HUES64 (cell line): Measurements from ENCODE around the gene UVSSA.
"Not testable (repeated sequence)": the region's sequence is repeated elsewhere in the genome, so short reads cannot be mapped to it uniquely, and the experiment has no call there.

Experiments used
- H3K27ac ChIP-seq: 2 replicates; pipeline ENCODE4 v1.7.0; 2013; ENCODE audit warnings: low read depth, low read length, inconsistent platforms
- H3K27me3 ChIP-seq: 2 replicates; pipeline ENCODE4 v1.6.1; 2013; ENCODE audit warnings: mild to moderate bottlenecking, low read length; ENCODE audit not compliant: insufficient read depth
- H3K36me3 ChIP-seq: 2 replicates; pipeline ENCODE4 v1.6.1; 2013; ENCODE audit warnings: mild to moderate bottlenecking, low read length; ENCODE audit not compliant: insufficient read depth
- H3K4me1 ChIP-seq: 2 replicates; pipeline ENCODE4 v1.6.1; 2013; ENCODE audit warnings: mild to moderate bottlenecking, low read length, moderate library complexity; ENCODE audit not compliant: insufficient read depth
- H3K4me3 ChIP-seq: 2 replicates; pipeline ENCODE4 v1.5.1; 2013; ENCODE audit warnings: mild to moderate bottlenecking, low read length, moderate library complexity
- H3K9ac ChIP-seq: 2 replicates; pipeline ENCODE4 v1.6.1; 2013; ENCODE audit warnings: mild to moderate bottlenecking, low read depth, low read length
- H3K9me3 ChIP-seq: 2 replicates; pipeline ENCODE4 v1.6.1; 2013; ENCODE audit warnings: low read depth, low read length; ENCODE audit not compliant: insufficient read depth
- WGBS: fragments of 150-250, 120-280 bp; methylation state at CpG from one replicate; pipeline ENCODE4 v1.1.7; 2013; ENCODE audit warnings: missing lambda C conversion rate; 5-methylcytosine and 5-hydroxymethylcytosine counted together

Gene UVSSA

DNA sequence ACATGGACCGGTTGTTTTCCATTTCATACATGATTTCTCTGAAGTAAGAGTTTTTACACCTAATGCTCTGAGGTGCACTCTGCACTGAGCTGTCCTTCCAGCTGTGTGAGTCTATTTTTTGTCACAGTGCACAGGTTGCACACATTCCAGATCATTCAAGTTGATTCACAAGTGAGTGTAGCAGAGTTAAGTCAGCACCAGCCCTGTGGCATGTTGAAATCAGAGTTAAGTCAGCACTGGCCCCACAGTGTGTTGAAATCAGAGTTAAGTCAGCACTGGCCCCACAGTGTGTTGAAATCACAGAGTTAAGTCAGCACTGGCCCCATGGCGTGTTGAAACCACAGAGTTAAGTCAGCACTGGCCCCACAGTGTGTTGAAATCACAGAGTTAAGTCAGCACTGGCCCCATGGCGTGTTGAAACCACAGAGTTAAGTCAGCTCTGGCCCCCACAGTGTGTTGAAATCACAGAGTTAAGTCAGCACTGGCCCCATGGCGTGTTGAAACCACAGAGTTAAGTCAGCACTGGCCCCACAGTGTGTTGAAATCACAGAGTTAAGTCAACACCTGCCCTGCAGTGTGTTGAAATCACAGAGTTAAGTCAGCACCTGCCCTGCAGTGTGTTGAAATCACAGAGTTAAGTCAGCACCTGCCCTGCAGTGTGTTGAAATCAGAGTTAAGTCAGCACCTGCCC lies 11.7 kb upstream of the UVSSA start:
- WGBS: over 99% methylated on average over 4 of the region's 4 CpGs
- not testable (repeated sequence) for H3K9me3 ChIP-seq, H3K27me3 ChIP-seq, H3K9ac ChIP-seq, H3K4me1 ChIP-seq, H3K4me3 ChIP-seq, H3K27ac ChIP-seq
- H3K36me3 ChIP-seq: peaks cover 65% of the 10 kb centered on the region

- H3K27ac ChIP-seq: no peak overlapping the region
- no peak overlapping the region for H3K4me3 ChIP-seq
- no peaks in the 10 kb centered on the region for H3K27me3 ChIP-seq
- H3K9ac ChIP-seq: no peak overlapping the region
- H3K9me3 ChIP-seq: no peaks in the 10 kb centered on the region
- 94% methylated on average over 7 of the region's 7 CpGs for WGBS
- H3K4me1 ChIP-seq: no peaks in the 10 kb centered on the region
- peaks cover 71% of the 10 kb centered on the region for H3K36me3 ChIP-seq
These were observed 10.9 kb upstream of the UVSSA start for GRCh38 chr4:1336088-1336491.

DNA sequence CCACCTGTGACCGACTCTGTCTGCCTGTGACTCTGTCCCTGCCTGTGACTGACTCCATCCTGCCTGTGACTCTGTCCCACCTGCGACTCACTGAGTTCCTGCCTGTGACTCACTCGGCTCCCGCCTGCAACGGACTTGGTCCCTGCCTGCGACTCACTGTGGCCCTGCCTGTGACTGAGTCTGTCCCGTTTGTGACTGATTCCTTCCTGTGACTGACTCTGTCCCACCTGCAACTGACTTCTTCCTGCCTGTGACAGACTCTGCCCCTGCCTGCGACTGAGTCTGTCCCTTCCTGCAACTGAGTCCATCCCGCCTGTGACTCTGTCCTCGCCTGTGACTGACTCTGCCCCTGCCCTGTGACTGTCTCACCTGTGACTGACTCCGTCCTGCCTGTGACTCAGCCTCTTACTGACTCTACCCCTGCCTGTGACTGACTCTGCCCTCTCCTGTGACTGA lies 9.6 kb upstream of the UVSSA start:
- Histone ChIP-seq H3K36me3 (peaks cover 71% of the 10 kb centered on the region), H3K4me3 (no peak overlapping the region), H3K4me1 (no peaks in the 10 kb centered on the region), H3K27ac (no peak overlapping the region), H3K27me3 (no peaks in the 10 kb centered on the region), H3K9me3 (no peaks in the 10 kb centered on the region), H3K9ac (no peak overlapping the region)
- 85% methylated on average over 11 of the region's 11 CpGs for WGBS

- no peak overlapping the region for H3K4me3 ChIP-seq
- 96% methylated on average over 41 of the region's 41 CpGs for whole genome bisulfite sequencing
- H3K9me3 ChIP-seq: no peaks in the 10 kb centered on the region
- no peaks in the 10 kb centered on the region for H3K27me3 ChIP-seq
- no peaks in the 10 kb centered on the region for H3K4me1 ChIP-seq
- peaks cover 64% of the 10 kb centered on the region for H3K36me3 ChIP-seq
- H3K27ac ChIP-seq: no peak overlapping the region
- H3K9ac ChIP-seq: no peak overlapping the region
These were observed 8.9 kb upstream of the UVSSA start for GRCh38 chr4:1337951-1338751.

GRCh38 chr4:1338752-1339414 lies 8.1 kb upstream of the UVSSA start:
- Histone ChIP-seq H3K9me3 (no peaks in the 10 kb centered on the region), H3K9ac (no peak overlapping the region), H3K36me3 (peaks cover 61% of the 10 kb centered on the region), H3K4me1 (no peaks in the 10 kb centered on the region), H3K27ac (no peak overlapping the region), H3K27me3 (no peaks in the 10 kb centered on the region), H3K4me3 (no peak overlapping the region)
- 95% methylated on average over 38 of the region's 38 CpGs for WGBS

- Histone ChIP-seq H3K36me3 (peaks cover 58% of the 10 kb centered on the region), H3K9ac (no peak overlapping the region), H3K4me1 (no peaks in the 10 kb centered on the region), H3K4me3 (no peak overlapping the region), H3K27ac (no peak overlapping the region), H3K27me3 (no peaks in the 10 kb centered on the region), H3K9me3 (no peaks in the 10 kb centered on the region)
- 96% methylated on average over 38 of the region's 38 CpGs for WGBS
These were observed 7.5 kb upstream of the UVSSA start for GRCh38 chr4:1339489-1339888.

DNA sequence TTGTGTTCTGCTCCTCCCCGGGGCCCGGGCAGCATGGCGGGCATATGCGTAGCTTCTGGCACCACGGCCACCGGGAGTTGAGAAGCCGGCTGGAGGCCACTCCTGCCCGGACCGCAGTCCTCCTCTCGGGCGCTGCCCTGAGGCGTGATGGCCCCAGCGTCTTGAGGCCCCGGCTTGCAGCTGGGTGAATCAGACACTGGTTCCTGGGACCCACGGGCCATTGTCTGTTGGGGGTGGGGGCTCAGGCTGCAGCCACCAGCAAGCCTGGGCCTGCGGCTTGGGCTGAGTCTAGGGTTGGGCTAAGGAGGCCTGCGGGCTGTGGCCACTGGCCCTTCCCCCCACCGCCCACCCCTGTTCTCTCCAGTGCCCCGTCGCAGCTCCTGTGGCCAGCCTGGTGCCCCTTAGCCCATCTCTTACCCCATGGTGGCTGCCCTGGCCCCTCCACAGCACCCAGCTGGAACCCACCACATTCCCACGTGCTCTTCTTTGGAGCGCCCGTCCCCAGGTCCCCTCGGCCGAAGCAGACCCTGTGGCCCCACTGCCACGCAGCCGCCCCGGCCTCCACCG lies 6.7 kb upstream of the UVSSA start:
- WGBS: 94% methylated on average over 29 of the region's 29 CpGs
- H3K36me3 ChIP-seq: peaks cover 51% of the 10 kb centered on the region

DNA sequence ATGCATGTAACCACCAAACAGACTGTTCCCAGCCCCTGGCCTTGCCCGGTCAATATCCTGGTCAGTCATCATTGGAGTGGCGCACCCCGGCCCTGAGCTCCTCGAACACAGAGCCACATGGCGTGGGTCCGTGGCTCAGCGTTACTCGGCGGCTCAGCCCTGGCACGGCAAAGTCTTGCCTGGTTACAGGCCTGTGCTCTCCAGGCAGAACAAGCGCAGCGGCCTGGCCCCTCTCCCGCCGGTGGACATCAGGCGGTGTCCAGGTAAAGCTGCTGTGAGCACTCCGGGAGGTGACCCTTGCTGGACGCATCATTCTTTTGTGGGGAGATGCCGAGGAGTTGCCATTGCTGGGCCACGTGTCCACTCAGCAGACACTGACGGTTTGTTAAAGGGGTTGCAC lies 6.1 kb upstream of the UVSSA start:
- no peak overlapping the region for H3K4me3 ChIP-seq
- no peaks in the 10 kb centered on the region for H3K27me3 ChIP-seq
- no peaks in the 10 kb centered on the region for H3K9me3 ChIP-seq
- no peaks in the 10 kb centered on the region for H3K4me1 ChIP-seq
- no peak overlapping the region for H3K27ac ChIP-seq
- 97% methylated on average over 20 of the region's 20 CpGs for WGBS
- peaks cover 51% of the 10 kb centered on the region for H3K36me3 ChIP-seq
- H3K9ac ChIP-seq: no peak overlapping the region

More for the DNA sequence above, 6.7 kb upstream of the UVSSA start:
- Histone ChIP-seq H3K4me3 (no peak overlapping the region), H3K27me3 (no peaks in the 10 kb centered on the region), H3K4me1 (no peaks in the 10 kb centered on the region), H3K9me3 (no peaks in the 10 kb centered on the region), H3K27ac (no peak overlapping the region), H3K9ac (no peak overlapping the region)

- no peaks in the 10 kb centered on the region for H3K4me1 ChIP-seq
- no peak overlapping the region for H3K9ac ChIP-seq
- peaks cover 40% of the 10 kb centered on the region for H3K36me3 ChIP-seq
- no CpG with 5 or more reads among the region's 1 CpG for WGBS
- no peak overlapping the region for H3K4me3 ChIP-seq
- no peak overlapping the region for H3K27ac ChIP-seq
- no peaks in the 10 kb centered on the region for H3K9me3 ChIP-seq
- no peaks in the 10 kb centered on the region for H3K27me3 ChIP-seq
These were observed 5.0 kb upstream of the UVSSA start for GRCh38 chr4:1342003-1342402.

- Histone ChIP-seq H3K9me3 (no peaks in the 10 kb centered on the region), H3K36me3 (peaks cover 17% of the 10 kb centered on the region), H3K4me1 (no peaks in the 10 kb centered on the region), H3K27ac (no peak overlapping the region), H3K9ac (no peak overlapping the region), H3K4me3 (no peak overlapping the region), H3K27me3 (no peaks in the 10 kb centered on the region)
- 77% methylated on average over 12 of the region's 12 CpGs for WGBS
These were observed 2.3 kb upstream of the UVSSA start for GRCh38 chr4:1344696-1345095.
